Panc1 (cell line): ENCODE results near the gene ISCA2. TPM values are rescaled to one million over a fixed set of nuclear protein-coding genes. Genes with fewer than 3 reads are reported as not detected.

ENCODE experiments used
- ATAC-seq: fragments of 200-7000 bp; cut with Tn5 transposase; 2 replicates; pipeline ENCODE4 v1.9.1; 2020; ENCODE audit warnings: mild to moderate bottlenecking, moderate library complexity
- BruUV-seq: library from RNA; stranded (reverse); fragments of 400-500 nt; replicated peaks from 2 replicates; lab custom pipeline; 2021; lab: Mats Ljungman, UMichigan
- CTCF ChIA-PET: fragments of 300-600 bp; sonication (Branson Sonifier 250); formaldehyde crosslinking; loops from one replicate; lab custom pipeline; 2022; ENCODE audit warnings: antibody characterized with exemption; lab: Charles Lee
- POLR2A ChIA-PET: fragments of 300-600 bp; sonication (Branson Sonifier 250); formaldehyde crosslinking; loops from one replicate; lab custom pipeline; 2022; ENCODE audit warnings: antibody characterized with exemption; lab: Charles Lee
- DNase-seq: peaks from one replicate; pipeline ENCODE4 v3.0.0-alpha.2; 2010; ENCODE audit warnings: low read depth, low spot score
- H3K27ac ChIP-seq: 2 replicates; pipeline ENCODE4 v1.5.1; 2011; ENCODE audit warnings: mild to moderate bottlenecking, low read length, inconsistent platforms
- H3K27me3 ChIP-seq: fragments of 200-500 bp; sonication (Bioruptor generic); 2 replicates; pipeline ENCODE4 v1.6.0; 2014; ENCODE audit warnings: low read length, inconsistent platforms; ENCODE audit not compliant: control insufficient read depth, insufficient read depth
- H3K36me3 ChIP-seq: fragments of 200-500 bp; sonication (Bioruptor generic); 2 replicates; pipeline ENCODE4 v1.5.1; 2014; ENCODE audit warnings: inconsistent platforms, mild to moderate bottlenecking, low read length, moderate library complexity; ENCODE audit not compliant: control insufficient read depth, insufficient read depth
- H3K4me1 ChIP-seq: 2 replicates; pipeline ENCODE4 v1.5.1; 2011; ENCODE audit warnings: inconsistent platforms, mild to moderate bottlenecking, low read length, moderate library complexity; ENCODE audit not compliant: control insufficient read depth, insufficient read depth
- H3K4me3 ChIP-seq, 2 experiments: 2 replicates each; pipeline ENCODE4 v1.5.1; 2011 to 2012; ENCODE audit warnings: low read depth in 2 of 2, low read length in 2 of 2, mild to moderate bottlenecking in 2 of 2, inconsistent platforms in 1 of 2, moderate library complexity in 1 of 2
- H3K9me3 ChIP-seq: fragments of 200-500 bp; sonication (Bioruptor generic); 2 replicates; pipeline ENCODE4 v1.5.1; 2014; ENCODE audit warnings: low read depth, mild to moderate bottlenecking, inconsistent platforms, low read length, moderate library complexity; ENCODE audit not compliant: control insufficient read depth, insufficient read depth
- POLR2AphosphoS5 ChIP-seq: IDR thresholded peaks from 2 replicates; pipeline ENCODE4 v1.6.1; 2012; ENCODE audit warnings: mild to moderate bottlenecking, low read depth, low read length, moderate library complexity
- SIN3A ChIP-seq: IDR thresholded peaks from 2 replicates; pipeline ENCODE4 v1.6.1; 2012; ENCODE audit warnings: low read depth, mild to moderate bottlenecking, low read length, moderate library complexity, borderline replicate concordance; ENCODE audit not compliant: insufficient read depth
- TCF7L2 ChIP-seq: IDR thresholded peaks from 2 replicates; pipeline ENCODE4 v1.6.1; 2011; ENCODE audit warnings: mild to moderate bottlenecking, low read depth, low read length, inconsistent platforms
- in situ Hi-C: cut with HindIII; loops from 2 replicates; pipeline ENCODE4 v1.10.0; 2016; ENCODE audit warnings: low sequenced_read_pairs, low pct_unique_long_range_greater_than_20kb
- intact Hi-C: fragments of 100-400 bp; cut with micrococcal nuclease; formaldehyde crosslinking; loops from one replicate; pipeline ENCODE4 v1.10.0; 2022; ENCODE audit not compliant: unreplicated experiment
- total RNA-seq: library from RNA; stranded (reverse); gene quantifications from one replicate; pipeline ENCODE4 v1.2.1, GENCODE V29; 2021; ENCODE audit not compliant: unreplicated experiment
- TF ChIP-seq, protein P1 (sequence below): fragments of 450-650 bp; IDR thresholded peaks from 2 replicates; pipeline ENCODE4 v1.5.1; 2017; ENCODE audit warnings: mild to moderate bottlenecking
- TF ChIP-seq, protein P2 (sequence below), 2 experiments: IDR thresholded peaks; 2 replicates each; pipeline ENCODE4 v1.6.1; 2011 to 2012; ENCODE audit warnings: low read depth in 2 of 2, control low read depth in 1 of 2, low read length in 1 of 2, mild to moderate bottlenecking in 1 of 2, moderate library complexity in 1 of 2; ENCODE audit not compliant: insufficient read depth in 1 of 2

Gene ISCA2
- total RNA-seq, 1 experiment from 2014 or later = 26.1 TPM

DNA sequence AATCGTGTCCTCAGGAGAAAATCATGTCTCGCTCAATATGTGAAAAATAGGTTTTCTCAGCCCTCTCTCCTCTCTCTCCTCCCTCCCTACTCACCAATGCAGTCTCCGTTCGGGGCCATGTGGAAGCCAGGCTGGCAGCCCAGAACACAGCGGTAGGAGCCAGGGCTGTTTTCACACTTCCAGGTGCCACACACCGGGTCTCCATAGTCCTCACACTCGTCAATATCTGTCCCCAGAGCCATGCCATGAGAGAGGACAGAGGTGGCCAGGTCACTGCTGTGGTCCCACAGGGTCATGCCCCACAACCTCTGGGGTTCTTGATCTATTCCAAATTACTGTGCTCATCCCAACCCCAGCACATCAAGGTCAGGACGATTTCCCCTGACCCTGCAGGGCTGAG, 13.5 kb downstream of the ISCA2 start:
- ATAC-seq (no peak), DNase-seq (no peak)
- CTCF ChIA-PET = no interaction called here
- no peaks in the 10 kb centered on the region for H3K36me3 ChIP-seq
- in situ Hi-C loops (no loop called here), intact Hi-C loops (no loop called here)
- TF ChIP-seq TCF7L2 (no peak), SIN3A (no peak), POLR2AphosphoS5 (no peak)
- TF ChIP-seq, protein P1, sequence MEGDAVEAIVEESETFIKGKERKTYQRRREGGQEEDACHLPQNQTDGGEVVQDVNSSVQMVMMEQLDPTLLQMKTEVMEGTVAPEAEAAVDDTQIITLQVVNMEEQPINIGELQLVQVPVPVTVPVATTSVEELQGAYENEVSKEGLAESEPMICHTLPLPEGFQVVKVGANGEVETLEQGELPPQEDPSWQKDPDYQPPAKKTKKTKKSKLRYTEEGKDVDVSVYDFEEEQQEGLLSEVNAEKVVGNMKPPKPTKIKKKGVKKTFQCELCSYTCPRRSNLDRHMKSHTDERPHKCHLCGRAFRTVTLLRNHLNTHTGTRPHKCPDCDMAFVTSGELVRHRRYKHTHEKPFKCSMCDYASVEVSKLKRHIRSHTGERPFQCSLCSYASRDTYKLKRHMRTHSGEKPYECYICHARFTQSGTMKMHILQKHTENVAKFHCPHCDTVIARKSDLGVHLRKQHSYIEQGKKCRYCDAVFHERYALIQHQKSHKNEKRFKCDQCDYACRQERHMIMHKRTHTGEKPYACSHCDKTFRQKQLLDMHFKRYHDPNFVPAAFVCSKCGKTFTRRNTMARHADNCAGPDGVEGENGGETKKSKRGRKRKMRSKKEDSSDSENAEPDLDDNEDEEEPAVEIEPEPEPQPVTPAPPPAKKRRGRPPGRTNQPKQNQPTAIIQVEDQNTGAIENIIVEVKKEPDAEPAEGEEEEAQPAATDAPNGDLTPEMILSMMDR = no peak
- TF ChIP-seq, protein P2, sequence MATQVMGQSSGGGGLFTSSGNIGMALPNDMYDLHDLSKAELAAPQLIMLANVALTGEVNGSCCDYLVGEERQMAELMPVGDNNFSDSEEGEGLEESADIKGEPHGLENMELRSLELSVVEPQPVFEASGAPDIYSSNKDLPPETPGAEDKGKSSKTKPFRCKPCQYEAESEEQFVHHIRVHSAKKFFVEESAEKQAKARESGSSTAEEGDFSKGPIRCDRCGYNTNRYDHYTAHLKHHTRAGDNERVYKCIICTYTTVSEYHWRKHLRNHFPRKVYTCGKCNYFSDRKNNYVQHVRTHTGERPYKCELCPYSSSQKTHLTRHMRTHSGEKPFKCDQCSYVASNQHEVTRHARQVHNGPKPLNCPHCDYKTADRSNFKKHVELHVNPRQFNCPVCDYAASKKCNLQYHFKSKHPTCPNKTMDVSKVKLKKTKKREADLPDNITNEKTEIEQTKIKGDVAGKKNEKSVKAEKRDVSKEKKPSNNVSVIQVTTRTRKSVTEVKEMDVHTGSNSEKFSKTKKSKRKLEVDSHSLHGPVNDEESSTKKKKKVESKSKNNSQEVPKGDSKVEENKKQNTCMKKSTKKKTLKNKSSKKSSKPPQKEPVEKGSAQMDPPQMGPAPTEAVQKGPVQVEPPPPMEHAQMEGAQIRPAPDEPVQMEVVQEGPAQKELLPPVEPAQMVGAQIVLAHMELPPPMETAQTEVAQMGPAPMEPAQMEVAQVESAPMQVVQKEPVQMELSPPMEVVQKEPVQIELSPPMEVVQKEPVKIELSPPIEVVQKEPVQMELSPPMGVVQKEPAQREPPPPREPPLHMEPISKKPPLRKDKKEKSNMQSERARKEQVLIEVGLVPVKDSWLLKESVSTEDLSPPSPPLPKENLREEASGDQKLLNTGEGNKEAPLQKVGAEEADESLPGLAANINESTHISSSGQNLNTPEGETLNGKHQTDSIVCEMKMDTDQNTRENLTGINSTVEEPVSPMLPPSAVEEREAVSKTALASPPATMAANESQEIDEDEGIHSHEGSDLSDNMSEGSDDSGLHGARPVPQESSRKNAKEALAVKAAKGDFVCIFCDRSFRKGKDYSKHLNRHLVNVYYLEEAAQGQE (IDR thresholded peaks at IDR 0.05; ENCODE audit: insufficient read depth in 1 of 2, low read depth in 2 of 2, low read length in 1 of 2) = no peak
- no TSS peak for BruUV-seq
- POLR2A ChIA-PET = no interaction called here
- H3K27ac ChIP-seq = no peak overlapping the region
- H3K4me1 ChIP-seq = no peaks in the 10 kb centered on the region
- H3K9me3 ChIP-seq = no peaks in the 10 kb centered on the region
- no peaks in the 10 kb centered on the region for H3K27me3 ChIP-seq
- H3K4me3 ChIP-seq = no peak overlapping the region

DNA sequence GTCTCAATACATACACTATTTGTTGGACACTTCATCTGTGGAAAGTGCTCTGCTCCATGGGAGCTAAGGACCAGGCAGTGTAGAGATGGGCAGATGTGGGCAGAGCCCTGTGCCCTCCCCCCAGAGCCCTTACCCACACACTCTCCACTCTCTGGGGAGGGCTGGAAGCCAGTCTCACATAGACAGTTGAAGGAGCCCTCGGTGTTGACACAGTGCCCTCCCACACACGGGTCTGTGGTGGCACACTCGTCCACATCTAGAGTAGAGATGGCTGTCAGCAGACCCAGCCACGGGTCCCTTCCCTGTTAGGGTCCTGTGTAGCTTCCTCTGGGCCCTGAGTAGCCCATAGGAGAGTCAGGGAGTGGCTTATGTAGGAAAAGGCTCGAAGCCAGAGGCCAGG, 14.3 kb downstream of the ISCA2 start:
- Histone ChIP-seq H3K27ac (no peak overlapping the region), H3K9me3 (no peaks in the 10 kb centered on the region), H3K4me1 (no peaks in the 10 kb centered on the region), H3K36me3 (no peaks in the 10 kb centered on the region), H3K27me3 (no peaks in the 10 kb centered on the region), H3K4me3 (no peak overlapping the region)
- in situ Hi-C loops (no loop called here), intact Hi-C loops (no loop called here)
- DNase-seq (no peak), ATAC-seq (no peak)
- no TSS peak for BruUV-seq
- ChIA-PET POLR2A (interaction anchor here (0.6 kb wide), 1 partner anchor 29 kb away, joined by 3 read pairs; no protein-coding TSS in a partner anchor), CTCF (no interaction called here)
- TF ChIP-seq, protein P2 (IDR thresholded peaks at IDR 0.05; ENCODE audit: insufficient read depth in 1 of 2, low read depth in 2 of 2, low read length in 1 of 2) = no peak
- TF ChIP-seq TCF7L2 = no peak
- TF ChIP-seq POLR2AphosphoS5 = no peak
- TF ChIP-seq, protein P1 = no peak
- TF ChIP-seq SIN3A = no peak
